Measurements from ENCODE around the gene ASMTL. TPM values are rescaled to one million over a fixed set of nuclear protein-coding genes. Genes with fewer than 3 reads are reported as not detected.

Gene ASMTL
- total and polyA plus RNA-seq, 2 experiments from 2014 or later = 10.1 to 31.0 TPM

- Histone ChIP-seq H3K4me2 (no peak overlapping the region), H3K27me3 (no peaks in the 10 kb centered on the region), H3K79me2 (no peaks in the 10 kb centered on the region), H4K20me1 (ENCODE audit: insufficient read depth, poor library complexity, severe bottlenecking) (no peaks in the 10 kb centered on the region), H3K9me3 (ENCODE audit: low read depth) (no peaks in the 10 kb centered on the region), H3K9me2 (replicated peaks; ENCODE audit: insufficient read depth) (no peaks in the 10 kb centered on the region), H3K36me3 (replicated peaks; ENCODE audit: insufficient read depth, low read depth) (no peaks in the 10 kb centered on the region), H3K4me3 (no peak overlapping the region), H3K4me1 (ENCODE audit: insufficient read depth) (no peaks in the 10 kb centered on the region), H2AFZ (no peak overlapping the region), H3K27ac (no peak overlapping the region)
- DNase-seq (ENCODE audit: low spot score) = no peak
- no peak for TF ChIP-seq EZH2 (IDR thresholded peaks at IDR 0.05; ENCODE audit: borderline replicate concordance)
- TF ChIP-seq EZH2phosphoT487 (IDR thresholded peaks at IDR 0.05; ENCODE audit: low read depth, severe bottlenecking, unreplicated experiment) = no peak
- TF ChIP-seq CTCF (IDR thresholded peaks at IDR 0.05; ENCODE audit: poor library complexity) = no peak
- WGBS (ENCODE audit: low lambda C conversion rate, missing lambda C conversion rate) = 86% methylated on average over 2 of the region's 2 CpGs
Measured at GRCh38 chrX:1423215-1423614, 29.5 kb downstream of the ASMTL start.

- Histone ChIP-seq H4K20me1 (ENCODE audit: insufficient read depth, poor library complexity, severe bottlenecking) (no peaks in the 10 kb centered on the region), H3K9me2 (replicated peaks; ENCODE audit: insufficient read depth) (no peaks in the 10 kb centered on the region), H3K79me2 (no peaks in the 10 kb centered on the region), H2AFZ (no peak overlapping the region), H3K4me3 (no peak overlapping the region), H3K36me3 (replicated peaks; ENCODE audit: insufficient read depth, low read depth) (no peaks in the 10 kb centered on the region), H3K4me2 (no peak overlapping the region), H3K4me1 (ENCODE audit: insufficient read depth) (no peaks in the 10 kb centered on the region), H3K27me3 (no peaks in the 10 kb centered on the region), H3K27ac (no peak overlapping the region), H3K9me3 (ENCODE audit: low read depth) (no peaks in the 10 kb centered on the region)
- no peak for DNase-seq (ENCODE audit: low spot score)
- TF ChIP-seq CTCF (IDR thresholded peaks at IDR 0.05; ENCODE audit: poor library complexity) (no peak), EZH2phosphoT487 (IDR thresholded peaks at IDR 0.05; ENCODE audit: low read depth, severe bottlenecking, unreplicated experiment) (no peak), EZH2 (IDR thresholded peaks at IDR 0.05; ENCODE audit: borderline replicate concordance) (no peak)
- WGBS (ENCODE audit: low lambda C conversion rate, missing lambda C conversion rate) = 96% methylated on average over 4 of the region's 4 CpGs
Measured at GRCh38 chrX:1422135-1422465, 30.6 kb downstream of the ASMTL start.

- Histone ChIP-seq H3K4me3 (no peak overlapping the region), H3K4me1 (ENCODE audit: insufficient read depth) (no peaks in the 10 kb centered on the region), H3K27ac (no peak overlapping the region), H3K4me2 (no peak overlapping the region), H3K9me2 (replicated peaks; ENCODE audit: insufficient read depth) (no peaks in the 10 kb centered on the region), H2AFZ (no peak overlapping the region), H3K27me3 (no peaks in the 10 kb centered on the region), H3K79me2 (no peaks in the 10 kb centered on the region), H4K20me1 (ENCODE audit: insufficient read depth, poor library complexity, severe bottlenecking) (no peaks in the 10 kb centered on the region), H3K36me3 (replicated peaks; ENCODE audit: insufficient read depth, low read depth) (no peaks in the 10 kb centered on the region), H3K9me3 (ENCODE audit: low read depth) (no peaks in the 10 kb centered on the region)
- DNase-seq (ENCODE audit: low spot score) = no peak
- TF ChIP-seq EZH2 (IDR thresholded peaks at IDR 0.05; ENCODE audit: borderline replicate concordance) (no peak), EZH2phosphoT487 (IDR thresholded peaks at IDR 0.05; ENCODE audit: low read depth, severe bottlenecking, unreplicated experiment) (no peak), CTCF (IDR thresholded peaks at IDR 0.05; ENCODE audit: poor library complexity) (no peak)
- WGBS (ENCODE audit: low lambda C conversion rate, missing lambda C conversion rate) = 97% methylated on average over 19 of the region's 19 CpGs
Measured at GRCh38 chrX:1421433-1422134, 31.1 kb downstream of the ASMTL start.

Measured in hepatocyte (in vitro differentiated cells).